K562 (cell line): ENCODE data around the gene KCNC3.

ENCODE experiments used
- GTF2A2 ChIP-seq: IDR thresholded peaks from 2 replicates; pipeline ENCODE4 v1.6.1; 2016; ENCODE audit warnings: mild to moderate bottlenecking, missing genetic modification characterization, missing compliant biosample characterization
- MIER1 ChIP-seq: fragments of 450-650 bp; IDR thresholded peaks from 2 replicates; pipeline ENCODE4 v1.6.1; 2016; ENCODE audit warnings: antibody characterized with exemption, mild to moderate bottlenecking, low read depth
- SIRT6 ChIP-seq: IDR thresholded peaks from one replicate; pipeline ENCODE4 v1.6.1; 2012; ENCODE audit warnings: low read depth, mild to moderate bottlenecking, control low read depth, inconsistent platforms, low read length, moderate library complexity
- ZC3H11A ChIP-seq: IDR thresholded peaks from 2 replicates; pipeline ENCODE4 v1.6.1; 2012; ENCODE audit warnings: low read depth, low read length, improper control_type of control experiment
- TF ChIP-seq, protein P1 (sequence below), 2 experiments: IDR thresholded peaks; 2 replicates each; pipeline ENCODE4 v1.6.1; 2011; ENCODE audit warnings: borderline replicate concordance in 1 of 2, control low read depth in 1 of 2, low read depth in 1 of 2, low read length in 1 of 2, mild to moderate bottlenecking in 1 of 2, mixed read lengths in 1 of 2, moderate library complexity in 1 of 2; ENCODE audit not compliant: insufficient read depth in 1 of 2, insufficient read length in 1 of 2, poor library complexity in 1 of 2, severe bottlenecking in 1 of 2; ENCODE audit errors: extremely low read depth in 1 of 2

DNA sequence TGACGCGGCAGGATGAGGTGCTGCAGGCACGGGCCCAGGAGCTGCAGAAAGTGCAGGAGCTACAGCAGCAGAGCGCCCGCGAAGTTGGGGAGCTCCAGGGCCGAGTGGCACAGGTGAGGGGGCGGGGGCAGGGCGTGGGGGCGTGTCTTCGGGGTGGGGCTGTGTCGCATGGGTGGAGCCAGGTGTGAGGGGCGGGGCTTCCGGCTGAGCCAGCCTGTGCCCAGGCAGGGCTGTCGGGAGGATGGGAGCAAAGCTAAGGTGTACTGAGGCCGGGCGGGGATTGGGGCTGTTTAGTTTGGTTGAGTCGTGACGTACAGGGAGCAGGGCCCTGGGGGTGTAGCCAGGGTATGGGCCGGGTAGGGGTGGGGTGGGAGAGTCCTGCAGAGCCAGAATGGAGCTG, 62.3 kb downstream of the KCNC3 start:
- TF ChIP-seq, protein P1, sequence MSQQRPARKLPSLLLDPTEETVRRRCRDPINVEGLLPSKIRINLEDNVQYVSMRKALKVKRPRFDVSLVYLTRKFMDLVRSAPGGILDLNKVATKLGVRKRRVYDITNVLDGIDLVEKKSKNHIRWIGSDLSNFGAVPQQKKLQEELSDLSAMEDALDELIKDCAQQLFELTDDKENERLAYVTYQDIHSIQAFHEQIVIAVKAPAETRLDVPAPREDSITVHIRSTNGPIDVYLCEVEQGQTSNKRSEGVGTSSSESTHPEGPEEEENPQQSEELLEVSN (IDR thresholded peaks at IDR 0.05; ENCODE audit: borderline replicate concordance in 1 of 2, extremely low read depth in 1 of 2, insufficient read depth in 1 of 2, insufficient read length in 1 of 2, low read depth in 1 of 2, low read length in 1 of 2, poor library complexity in 1 of 2, severe bottlenecking in 1 of 2) = no peak
- no peak for TF ChIP-seq MIER1
- no peak for TF ChIP-seq GTF2A2 (tag)
- no peak for TF ChIP-seq ZC3H11A
- no peak for TF ChIP-seq SIRT6
